Mucosa of descending colon (tissue), 3 donors: ENCODE measurements around the gene DHX34. TPM values are rescaled to one million over a fixed set of nuclear protein-coding genes. Genes with fewer than 3 reads are reported as not detected.
"Not testable (repeated sequence)": the region's sequence is repeated elsewhere in the genome, so short reads cannot be mapped to it uniquely, and the experiment has no call there.

Source experiments
- ATAC-seq: fragments of 200-7000 bp; cut with Tn5 transposase; one replicate; pipeline ENCODE4 v1.9.1; 2020; ENCODE audit warnings: mild to moderate bottlenecking, moderate library complexity
- DNase-seq, 3 donors: peaks; one replicate each; pipeline ENCODE4 v3.0.0-alpha.2; 2020
- H3K36me3 ChIP-seq: fragments of 200-600 bp; one replicate; pipeline ENCODE4 v1.8.0; 2021; ENCODE audit warnings: low read depth, mild to moderate bottlenecking
- H3K4me1 ChIP-seq: fragments of 200-600 bp; one replicate; pipeline ENCODE4 v1.8.0; 2021; ENCODE audit warnings: low read depth, mild to moderate bottlenecking
- H3K4me3 ChIP-seq: fragments of 200-600 bp; one replicate; pipeline ENCODE4 v1.8.0; 2021; ENCODE audit warnings: mild to moderate bottlenecking
- H3K9me3 ChIP-seq: fragments of 200-600 bp; one replicate; pipeline ENCODE4 v1.8.0; 2021; ENCODE audit warnings: mild to moderate bottlenecking
- intact Hi-C, 2 donors: fragments of 100-400 bp; cut with DNase I in 1 of 2; cut with micrococcal nuclease in 1 of 2; formaldehyde crosslinking; loops; one replicate each; pipeline versions ENCODE4 v1.11.0 to v1.11.1; 2022; cut with DNase I, micrococcal nuclease
- long read RNA-seq, 2 donors: library from polyadenylated mRNA; unstranded; transcript quantifications; one replicate each; pipeline ENCODE4 v2.0.0, GENCODE V29; 2019 to 2021
- total RNA-seq, 3 donors: library from RNA; stranded (reverse); fragmentation: NEBNext Ultra II Directional in 2 of 3; extraction: Animal tissue kit (Norgen Biotek cat#: 25700) in 2 of 3; gene quantifications; one replicate each; pipeline versions ENCODE4 v1.2.1 to v1.2.4, GENCODE V29; 2021 to 2023
- TF ChIP-seq, protein P1 (sequence below): fragments of 200-600 bp; IDR thresholded peaks from one replicate; pipeline ENCODE4 v1.8.0; 2022; ENCODE audit warnings: antibody characterized with exemption, mild to moderate bottlenecking
- donor health status: DM: no; HTN: no; CAD: no; lungs with moderate emphysema.
- donor health status: DM: no; HTN: no; CAD: no.
- donor health status: DM: no; HTN: yes; CAD: no.

DHX34 gene, protein sequence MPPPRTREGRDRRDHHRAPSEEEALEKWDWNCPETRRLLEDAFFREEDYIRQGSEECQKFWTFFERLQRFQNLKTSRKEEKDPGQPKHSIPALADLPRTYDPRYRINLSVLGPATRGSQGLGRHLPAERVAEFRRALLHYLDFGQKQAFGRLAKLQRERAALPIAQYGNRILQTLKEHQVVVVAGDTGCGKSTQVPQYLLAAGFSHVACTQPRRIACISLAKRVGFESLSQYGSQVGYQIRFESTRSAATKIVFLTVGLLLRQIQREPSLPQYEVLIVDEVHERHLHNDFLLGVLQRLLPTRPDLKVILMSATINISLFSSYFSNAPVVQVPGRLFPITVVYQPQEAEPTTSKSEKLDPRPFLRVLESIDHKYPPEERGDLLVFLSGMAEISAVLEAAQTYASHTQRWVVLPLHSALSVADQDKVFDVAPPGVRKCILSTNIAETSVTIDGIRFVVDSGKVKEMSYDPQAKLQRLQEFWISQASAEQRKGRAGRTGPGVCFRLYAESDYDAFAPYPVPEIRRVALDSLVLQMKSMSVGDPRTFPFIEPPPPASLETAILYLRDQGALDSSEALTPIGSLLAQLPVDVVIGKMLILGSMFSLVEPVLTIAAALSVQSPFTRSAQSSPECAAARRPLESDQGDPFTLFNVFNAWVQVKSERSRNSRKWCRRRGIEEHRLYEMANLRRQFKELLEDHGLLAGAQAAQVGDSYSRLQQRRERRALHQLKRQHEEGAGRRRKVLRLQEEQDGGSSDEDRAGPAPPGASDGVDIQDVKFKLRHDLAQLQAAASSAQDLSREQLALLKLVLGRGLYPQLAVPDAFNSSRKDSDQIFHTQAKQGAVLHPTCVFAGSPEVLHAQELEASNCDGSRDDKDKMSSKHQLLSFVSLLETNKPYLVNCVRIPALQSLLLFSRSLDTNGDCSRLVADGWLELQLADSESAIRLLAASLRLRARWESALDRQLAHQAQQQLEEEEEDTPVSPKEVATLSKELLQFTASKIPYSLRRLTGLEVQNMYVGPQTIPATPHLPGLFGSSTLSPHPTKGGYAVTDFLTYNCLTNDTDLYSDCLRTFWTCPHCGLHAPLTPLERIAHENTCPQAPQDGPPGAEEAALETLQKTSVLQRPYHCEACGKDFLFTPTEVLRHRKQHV
- total RNA-seq, result 10 to 100 TPM in 2 of 3 donors, 1 to 10 TPM in 1; 8.7 to 12.3 (median 11.0) TPM
- long read RNA-seq, donor 1, full-length matches to known transcripts, result 2 of 20 reads
- long read RNA-seq, donor 1, partial matches to known transcripts, result 12 of 20 reads
- long read RNA-seq, donor 1, other reads (novel, unspliced or antisense), result 6 of 20 reads
- long read RNA-seq, donor 2, partial matches to known transcripts, result 1 of 2 reads
- long read RNA-seq, donor 2, other reads (novel, unspliced or antisense), result 1 of 2 reads

DNA sequence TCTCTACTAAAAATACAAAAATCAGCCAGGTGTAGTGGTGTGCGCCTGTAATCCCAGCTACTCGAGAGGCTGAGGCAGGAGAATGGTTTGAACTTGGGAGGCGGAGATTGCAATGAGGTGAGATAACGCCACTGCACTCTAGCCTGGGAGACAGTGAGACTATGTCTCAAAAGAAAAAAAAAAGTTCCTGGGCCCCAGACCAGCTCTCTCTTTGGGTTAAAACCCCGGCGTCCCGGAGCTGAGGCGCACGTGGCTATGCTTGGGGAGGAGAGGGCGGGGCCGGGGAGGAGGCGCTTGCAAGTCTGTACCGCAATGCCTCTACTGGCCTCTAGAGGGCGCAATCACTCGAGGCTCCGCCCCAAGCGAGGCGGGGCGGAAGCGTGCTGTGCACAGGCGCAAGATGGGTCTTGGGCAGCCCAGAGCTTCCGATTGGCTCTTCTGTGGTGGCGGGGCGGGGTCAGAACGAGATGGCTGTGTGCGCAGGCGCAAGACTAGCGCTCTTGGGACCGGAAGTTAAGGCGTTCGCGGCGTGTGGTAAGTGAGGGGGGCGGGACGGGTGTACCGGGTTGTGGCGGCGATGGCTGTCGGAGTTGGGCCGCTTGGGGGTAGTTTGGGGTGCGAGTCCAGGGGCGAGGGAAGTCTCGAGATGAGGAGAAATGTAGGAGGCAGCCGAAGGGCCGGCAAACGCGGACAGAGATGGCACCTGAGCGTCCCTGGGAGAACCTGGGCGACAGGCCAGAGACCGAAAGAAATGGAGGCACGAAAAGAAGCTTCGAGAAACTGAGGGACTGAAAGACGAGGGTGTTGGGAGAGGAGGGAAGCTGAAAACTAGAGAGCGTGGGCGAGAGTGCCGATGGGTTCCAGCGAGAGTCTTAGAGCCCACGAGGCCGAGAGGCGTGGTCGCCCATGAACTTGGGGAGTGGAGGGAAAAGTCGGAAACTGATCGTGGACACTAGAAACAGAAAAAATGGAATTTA, at the start of gene DHX34:
Gene DHX34 (plus strand): TSS at position 497 of the 977 bp plus-strand sequence. CDS start 3,716 bp downstream, outside the sequence.
- ATAC-seq, result peak; percentile 100
- TF ChIP-seq, protein P1, sequence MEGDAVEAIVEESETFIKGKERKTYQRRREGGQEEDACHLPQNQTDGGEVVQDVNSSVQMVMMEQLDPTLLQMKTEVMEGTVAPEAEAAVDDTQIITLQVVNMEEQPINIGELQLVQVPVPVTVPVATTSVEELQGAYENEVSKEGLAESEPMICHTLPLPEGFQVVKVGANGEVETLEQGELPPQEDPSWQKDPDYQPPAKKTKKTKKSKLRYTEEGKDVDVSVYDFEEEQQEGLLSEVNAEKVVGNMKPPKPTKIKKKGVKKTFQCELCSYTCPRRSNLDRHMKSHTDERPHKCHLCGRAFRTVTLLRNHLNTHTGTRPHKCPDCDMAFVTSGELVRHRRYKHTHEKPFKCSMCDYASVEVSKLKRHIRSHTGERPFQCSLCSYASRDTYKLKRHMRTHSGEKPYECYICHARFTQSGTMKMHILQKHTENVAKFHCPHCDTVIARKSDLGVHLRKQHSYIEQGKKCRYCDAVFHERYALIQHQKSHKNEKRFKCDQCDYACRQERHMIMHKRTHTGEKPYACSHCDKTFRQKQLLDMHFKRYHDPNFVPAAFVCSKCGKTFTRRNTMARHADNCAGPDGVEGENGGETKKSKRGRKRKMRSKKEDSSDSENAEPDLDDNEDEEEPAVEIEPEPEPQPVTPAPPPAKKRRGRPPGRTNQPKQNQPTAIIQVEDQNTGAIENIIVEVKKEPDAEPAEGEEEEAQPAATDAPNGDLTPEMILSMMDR, result peak; percentile 100
- H3K9me3 ChIP-seq, result no peaks in the 10 kb centered on the region
- no peaks in the 10 kb centered on the region for H3K4me1 ChIP-seq
- intact Hi-C loops, result no loop called here
- peaks cover 3% of the 10 kb centered on the region for H3K36me3 ChIP-seq
- peak within 1 kb of the TSS; percentile 64 for H3K4me3 ChIP-seq
- DNase-seq, result peak; percentile 99 to 100 (median 99)

DNA sequence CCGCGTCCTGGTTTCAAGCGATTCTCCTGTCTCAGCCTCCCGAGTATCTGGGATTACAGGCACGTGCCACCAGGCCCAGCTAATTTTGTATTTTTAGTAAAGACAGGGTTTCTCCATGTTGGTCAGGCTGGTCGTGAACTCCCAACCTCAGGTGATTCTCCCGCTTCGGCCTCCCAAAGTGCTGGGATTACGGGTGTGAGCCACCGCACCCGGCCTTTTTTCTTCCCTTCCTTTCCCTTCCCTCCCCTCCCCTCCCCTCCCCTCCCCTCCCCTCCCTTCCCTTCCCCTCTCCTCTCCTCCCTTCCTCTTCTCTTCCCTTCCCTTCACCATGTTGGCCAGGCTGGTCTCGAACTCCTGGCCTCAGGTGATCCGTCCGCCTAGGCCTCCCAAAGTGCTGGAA, 48.2 kb upstream of the DHX34 start:
- H3K9me3 ChIP-seq, ATAC-seq, H3K4me1 ChIP-seq, intact Hi-C loops, H3K4me3 ChIP-seq, DNase-seq, H3K36me3 ChIP-seq: not testable (repeated sequence)

DNA sequence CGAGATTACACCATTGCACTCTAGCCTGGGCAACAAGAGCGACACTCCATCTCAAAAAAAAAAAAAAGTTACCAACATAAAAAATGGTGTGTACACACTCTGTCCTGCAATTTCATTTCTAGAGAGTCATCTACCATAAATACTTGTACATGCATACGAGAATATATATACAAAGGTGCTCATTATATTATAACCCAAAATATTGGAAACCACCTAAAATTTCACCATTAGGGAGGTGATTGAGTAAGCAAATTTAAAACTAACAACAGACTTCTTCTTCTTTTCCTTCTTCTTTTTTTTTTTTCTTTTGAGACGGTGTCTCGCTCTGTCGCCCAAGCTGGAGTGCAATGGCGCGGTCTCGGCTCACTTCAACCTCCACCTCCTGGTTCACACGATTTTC, 46.9 kb upstream of the DHX34 start:
- Histone ChIP-seq H3K9me3 (no peaks in the 10 kb centered on the region), H3K4me3 (no peak overlapping the region), H3K4me1 (no peaks in the 10 kb centered on the region), H3K36me3 (no peaks in the 10 kb centered on the region)
- intact Hi-C loops, result no loop called here
- TF ChIP-seq, protein P1, result no peak
- ATAC-seq, result no peak
- DNase-seq, result no peak

DNA sequence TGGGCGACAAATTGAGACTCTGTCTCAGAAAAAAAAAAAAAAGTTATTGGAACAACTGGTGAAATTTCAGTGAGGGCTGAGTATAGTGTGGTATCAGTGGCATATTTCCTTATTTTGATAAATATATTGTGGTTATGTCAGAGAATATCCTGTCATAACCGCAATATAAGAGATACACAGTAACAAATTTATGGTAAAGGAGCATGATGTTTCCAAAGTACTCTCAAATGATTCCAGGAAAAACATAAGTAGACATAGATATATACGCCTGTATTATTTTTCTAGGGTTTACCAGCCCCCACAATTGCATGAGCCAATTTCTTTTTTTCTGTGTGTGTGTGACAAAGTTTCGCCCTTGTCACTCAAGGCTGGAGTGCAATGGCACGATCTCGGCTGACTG, 45.1 kb upstream of the DHX34 start:
- Histone ChIP-seq H3K36me3 (no peaks in the 10 kb centered on the region), H3K9me3 (no peaks in the 10 kb centered on the region), H3K4me3 (no peak overlapping the region), H3K4me1 (no peaks in the 10 kb centered on the region)
- DNase-seq (no peak), ATAC-seq (no peak)
- TF ChIP-seq, protein P1, result no peak
- intact Hi-C loops, result no loop called here

DNA sequence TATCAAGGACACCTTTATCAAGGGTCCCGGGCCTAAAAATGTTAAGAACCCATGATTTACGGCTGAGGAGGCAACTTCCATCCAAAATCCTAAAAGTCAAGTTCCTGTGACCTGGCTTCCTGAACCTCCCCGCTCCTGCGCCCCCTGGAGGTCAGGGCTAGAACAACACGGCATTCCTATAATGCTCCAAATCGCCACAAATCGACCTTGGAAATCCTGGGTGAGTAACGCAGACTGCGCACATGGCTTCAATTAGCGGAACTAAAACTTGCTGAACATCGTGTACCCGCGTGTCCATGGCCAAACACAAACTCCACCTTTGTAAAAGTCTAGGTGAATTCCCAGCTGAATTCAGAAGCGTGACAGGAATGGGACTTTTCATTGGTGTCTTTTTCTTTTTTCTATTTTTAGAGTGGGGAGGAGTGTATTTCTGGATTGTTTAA, 43.8 kb upstream of the DHX34 start:
- Histone ChIP-seq H3K36me3 (no peaks in the 10 kb centered on the region), H3K4me3 (no peak overlapping the region), H3K9me3 (no peaks in the 10 kb centered on the region), H3K4me1 (no peaks in the 10 kb centered on the region)
- TF ChIP-seq, protein P1, result peak; percentile 95
- intact Hi-C loops, result no loop called here
- ATAC-seq (peak; percentile 91), DNase-seq (peak in 2 of 3 donors; percentile 72 to 75)
